Panc1 (cell line): ENCODE measurements around the gene RPS27L.

Experiments used
- CTCF ChIP-seq: fragments of 450-650 bp; IDR thresholded peaks from 2 replicates; pipeline ENCODE4 v1.5.1; 2017; ENCODE audit warnings: mild to moderate bottlenecking
- POLR2AphosphoS5 ChIP-seq: IDR thresholded peaks from 2 replicates; pipeline ENCODE4 v1.6.1; 2012; ENCODE audit warnings: mild to moderate bottlenecking, low read depth, low read length, moderate library complexity
- SIN3A ChIP-seq: IDR thresholded peaks from 2 replicates; pipeline ENCODE4 v1.6.1; 2012; ENCODE audit warnings: low read depth, mild to moderate bottlenecking, low read length, moderate library complexity, borderline replicate concordance; ENCODE audit not compliant: insufficient read depth
- TCF7L2 ChIP-seq: IDR thresholded peaks from 2 replicates; pipeline ENCODE4 v1.6.1; 2011; ENCODE audit warnings: mild to moderate bottlenecking, low read depth, low read length, inconsistent platforms
- TF ChIP-seq, protein P1 (sequence below), 2 experiments: IDR thresholded peaks; 2 replicates each; pipeline ENCODE4 v1.6.1; 2011 to 2012; ENCODE audit warnings: low read depth in 2 of 2, control low read depth in 1 of 2, low read length in 1 of 2, mild to moderate bottlenecking in 1 of 2, moderate library complexity in 1 of 2; ENCODE audit not compliant: insufficient read depth in 1 of 2

- TF ChIP-seq POLR2AphosphoS5 (no peak), TCF7L2 (no peak), CTCF (no peak), SIN3A (no peak)
- TF ChIP-seq, protein P1, sequence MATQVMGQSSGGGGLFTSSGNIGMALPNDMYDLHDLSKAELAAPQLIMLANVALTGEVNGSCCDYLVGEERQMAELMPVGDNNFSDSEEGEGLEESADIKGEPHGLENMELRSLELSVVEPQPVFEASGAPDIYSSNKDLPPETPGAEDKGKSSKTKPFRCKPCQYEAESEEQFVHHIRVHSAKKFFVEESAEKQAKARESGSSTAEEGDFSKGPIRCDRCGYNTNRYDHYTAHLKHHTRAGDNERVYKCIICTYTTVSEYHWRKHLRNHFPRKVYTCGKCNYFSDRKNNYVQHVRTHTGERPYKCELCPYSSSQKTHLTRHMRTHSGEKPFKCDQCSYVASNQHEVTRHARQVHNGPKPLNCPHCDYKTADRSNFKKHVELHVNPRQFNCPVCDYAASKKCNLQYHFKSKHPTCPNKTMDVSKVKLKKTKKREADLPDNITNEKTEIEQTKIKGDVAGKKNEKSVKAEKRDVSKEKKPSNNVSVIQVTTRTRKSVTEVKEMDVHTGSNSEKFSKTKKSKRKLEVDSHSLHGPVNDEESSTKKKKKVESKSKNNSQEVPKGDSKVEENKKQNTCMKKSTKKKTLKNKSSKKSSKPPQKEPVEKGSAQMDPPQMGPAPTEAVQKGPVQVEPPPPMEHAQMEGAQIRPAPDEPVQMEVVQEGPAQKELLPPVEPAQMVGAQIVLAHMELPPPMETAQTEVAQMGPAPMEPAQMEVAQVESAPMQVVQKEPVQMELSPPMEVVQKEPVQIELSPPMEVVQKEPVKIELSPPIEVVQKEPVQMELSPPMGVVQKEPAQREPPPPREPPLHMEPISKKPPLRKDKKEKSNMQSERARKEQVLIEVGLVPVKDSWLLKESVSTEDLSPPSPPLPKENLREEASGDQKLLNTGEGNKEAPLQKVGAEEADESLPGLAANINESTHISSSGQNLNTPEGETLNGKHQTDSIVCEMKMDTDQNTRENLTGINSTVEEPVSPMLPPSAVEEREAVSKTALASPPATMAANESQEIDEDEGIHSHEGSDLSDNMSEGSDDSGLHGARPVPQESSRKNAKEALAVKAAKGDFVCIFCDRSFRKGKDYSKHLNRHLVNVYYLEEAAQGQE (IDR thresholded peaks at IDR 0.05; ENCODE audit: insufficient read depth in 1 of 2, low read depth in 2 of 2, low read length in 1 of 2) = no peak
Measured at GRCh38 chr15:63140936-63141335, 16.3 kb downstream of the RPS27L start.
